Colonic mucosa (tissue), 4 donors: ENCODE data around the gene TMEM94. TPM values are rescaled to one million over a fixed set of nuclear protein-coding genes. Genes with fewer than 3 reads are reported as not detected.
A peak's percentile ranks its signal among the peaks of the same experiment; 100 is the strongest.

Experiments
- DNase-seq: peaks from one replicate; pipeline ENCODE4 v3.0.0-alpha.2; 2020
- H3K27ac ChIP-seq: fragments of 200-600 bp; one replicate; pipeline ENCODE4 v1.8.0; 2021
- H3K27me3 ChIP-seq: fragments of 200-600 bp; one replicate; pipeline ENCODE4 v1.8.0; 2021
- H3K36me3 ChIP-seq: fragments of 200-600 bp; one replicate; pipeline ENCODE4 v1.8.0; 2021
- H3K4me1 ChIP-seq: fragments of 200-600 bp; one replicate; pipeline ENCODE4 v1.8.0; 2021; ENCODE audit warnings: mild to moderate bottlenecking
- H3K4me3 ChIP-seq: fragments of 200-600 bp; one replicate; pipeline ENCODE4 v1.8.0; 2021
- H3K9ac ChIP-seq, 2 donors: one replicate each; pipeline ENCODE4 v1.7.0; 2013; ENCODE audit warnings: control low read depth in 2 of 2, low read depth in 2 of 2, low read length in 2 of 2
- H3K9me3 ChIP-seq: fragments of 200-600 bp; one replicate; pipeline ENCODE4 v1.8.0; 2021
- CTCF ChIP-seq: fragments of 200-600 bp; IDR thresholded peaks from one replicate; pipeline ENCODE4 v1.8.0; 2022; ENCODE audit warnings: antibody characterized with exemption, mild to moderate bottlenecking
- intact Hi-C: fragments of 100-400 bp; cut with DNase I; formaldehyde crosslinking; loops from one replicate; pipeline ENCODE4 v1.14.1; 2022
- microRNA-seq: library from miRNA; unstranded; fragments of <30 nt; microRNA quantifications from one replicate; pipeline ENCODE4, GENCODE V29; 2019
- total RNA-seq, 2 donors: library from RNA; stranded (reverse); fragmentation: NEBNext Ultra II Directional in 1 of 2; extraction: Animal tissue kit (Norgen Biotek cat#: 25700) in 1 of 2; gene quantifications; one replicate each; pipeline ENCODE4 v1.2.1, GENCODE V29; 2021
- donor health status: healthy.
- donor health status: DM: no; HTN: no; CAD: no.
- donor health status: DM: no; HTN: no; CAD: no.

The TMEM94 gene
- total RNA-seq, 2 donors from 2014 or later, result 88.3 to 95.7 TPM

- H3K4me3 ChIP-seq, result no peak overlapping the region
- DNase-seq, result no peak
- no peaks in the 10 kb centered on the region for H3K9me3 ChIP-seq
- peaks cover 15% of the 10 kb centered on the region for H3K4me1 ChIP-seq
- TF ChIP-seq CTCF, result no peak
- peak overlapping the region; percentile 27 for H3K27ac ChIP-seq
- H3K36me3 ChIP-seq, result no peaks in the 10 kb centered on the region
- H3K27me3 ChIP-seq, result no peaks in the 10 kb centered on the region
- intact Hi-C loops, result no loop called here
- H3K9ac ChIP-seq, result peak overlapping the region in 1 of 2 donors; percentile 43
These were observed 89.7 kb downstream of the TMEM94 start for GRCh38 chr17:75546181-75546580.

GRCh38 chr17:75547091-75547490 lies 90.7 kb downstream of the TMEM94 start:
- no peak for DNase-seq
- H3K27me3 ChIP-seq, result no peaks in the 10 kb centered on the region
- no peaks in the 10 kb centered on the region for H3K36me3 ChIP-seq
- no peaks in the 10 kb centered on the region for H3K9me3 ChIP-seq
- H3K4me1 ChIP-seq, result peaks cover 15% of the 10 kb centered on the region
- intact Hi-C loops, result no loop called here
- TF ChIP-seq CTCF, result no peak
- H3K9ac ChIP-seq, result no peak overlapping the region
- H3K27ac ChIP-seq, result peak overlapping the region; percentile 93
- no peak overlapping the region for H3K4me3 ChIP-seq

- Histone ChIP-seq H3K4me1 (peaks cover 9% of the 10 kb centered on the region), H3K27me3 (no peaks in the 10 kb centered on the region), H3K36me3 (no peaks in the 10 kb centered on the region), H3K9ac (peak overlapping the region; percentile 20 to 65), H3K4me3 (no peak overlapping the region), H3K27ac (peak overlapping the region; percentile 93), H3K9me3 (no peaks in the 10 kb centered on the region)
- no peak for DNase-seq
- intact Hi-C loops, result no loop called here
- no peak for TF ChIP-seq CTCF
These were observed 92.4 kb downstream of the TMEM94 start for GRCh38 chr17:75548813-75549212.

Small RNAs within 50 kb of the gene (microRNA-seq; reads per million reads assigned to microRNA genes)
- gene MIR6785, result not detected

Other genes with a start within 250 kb of the TMEM94 start
- gene GGA3, start 195.0 kb upstream of the TMEM94 start, total RNA-seq, result 10 to 100 TPM; 32.5 to 48.4 TPM
- 100 to 1,000 TPM in 1 of 2 donors, 10 to 100 TPM in 1; 62.9 to 118 TPM for gene MRPS7, start 194.8 kb upstream of the TMEM94 start, total RNA-seq
- 10 to 100 TPM; 18.5 to 19.2 TPM for gene MIF4GD, start 185.4 kb upstream of the TMEM94 start, total RNA-seq
- gene SLC25A19, start 167.2 kb upstream of the TMEM94 start, total RNA-seq, result 10 to 100 TPM in 1 of 2 donors, 1 to 10 TPM in 1; 9.8 to 24.8 TPM
- gene GRB2, start 51.0 kb upstream of the TMEM94 start, total RNA-seq, result 100 to 1,000 TPM; 117 to 126 TPM
- gene CASKIN2, start 58.9 kb downstream of the TMEM94 start, total RNA-seq, result 10 to 100 TPM; 26.5 to 28.6 TPM
- gene TSEN54, start 59.9 kb downstream of the TMEM94 start, total RNA-seq, result 10 to 100 TPM; 29.7 to 50.7 TPM
- gene LLGL2, start 69.1 kb downstream of the TMEM94 start, total RNA-seq, result 100 to 1,000 TPM; 401 to 497 TPM
- gene MYO15B, start 131.2 kb downstream of the TMEM94 start, total RNA-seq, result 100 to 1,000 TPM; 210 to 462 TPM
- 10 to 100 TPM in 1 of 2 donors, 1 to 10 TPM in 1; 5.1 to 39.9 TPM for gene SMIM5, start 176.8 kb downstream of the TMEM94 start, total RNA-seq
- 10 to 100 TPM; 18.7 to 43.1 TPM for gene RECQL5, start 210.5 kb downstream of the TMEM94 start, total RNA-seq
- gene SAP30BP, start 210.7 kb downstream of the TMEM94 start, total RNA-seq, result 10 to 100 TPM; 68.0 to 68.1 TPM